Testis (tissue), 3 donors: ENCODE data around the gene PCIF1. TPM values are rescaled to one million over a fixed set of nuclear protein-coding genes. Genes with fewer than 3 reads are reported as not detected.
A peak's percentile ranks its signal among the peaks of the same experiment; 100 is the strongest.

Source experiments
- DNase-seq: peaks from one replicate; pipeline ENCODE4 v3.0.0-alpha.2; 2019
- H3K27ac ChIP-seq, 2 donors: fragments of 200-600 bp; sonication (generic); one replicate each; pipeline ENCODE4 v1.5.1; 2019
- H3K27me3 ChIP-seq: fragments of 200-600 bp; sonication (generic); one replicate; pipeline ENCODE4 v1.5.1; 2019
- H3K36me3 ChIP-seq: fragments of 200-600 bp; sonication (generic); one replicate; pipeline ENCODE4 v1.5.1; 2017; ENCODE audit warnings: low read depth; ENCODE audit errors: missing control alignments
- H3K4me1 ChIP-seq: fragments of 200-600 bp; sonication (generic); one replicate; pipeline ENCODE4 v1.5.1; 2019
- H3K4me3 ChIP-seq, 2 donors: fragments of 200-600 bp; sonication (generic); one replicate each; pipeline ENCODE4 v1.5.1; 2017 to 2019
- H3K9me3 ChIP-seq: fragments of 200-600 bp; sonication (generic); one replicate; pipeline ENCODE4 v1.5.1; 2017
- POLR2A ChIP-seq: fragments of 450-650 bp; IDR thresholded peaks from one replicate; pipeline ENCODE4 v1.6.1; 2017; ENCODE audit warnings: antibody characterized with exemption, mild to moderate bottlenecking, moderate library complexity
- WGBS, 2 donors: methylation state at CpG; one replicate each; pipeline ENCODE4 v1.1.5; 2018; 5-methylcytosine and 5-hydroxymethylcytosine counted together
- intact Hi-C: fragments of 100-400 bp; cut with DNase I; formaldehyde crosslinking; loops from one replicate; pipeline ENCODE4 v1.15.1; 2023; ENCODE audit warnings: low total_unique reads
- polyA plus RNA-seq: library from polyadenylated mRNA; stranded (reverse); fragments of 350-450 nt; fragmentation: Illumina TruSeq; extraction: RNeasy Lipid Tissue Mini Kit (QIAGEN cat#74804); gene quantifications from one replicate; pipeline ENCODE4 v1.2.3, GENCODE V29; 2014; ENCODE audit warnings: low read depth, low replicate concordance; ENCODE audit not compliant: insufficient read depth
- total RNA-seq, 2 donors: library from RNA; depleted of rRNA; stranded (reverse); fragments of >200 nt; gene quantifications; one replicate each; pipeline ENCODE4 v1.2.3, GENCODE V29; 2016
- TF ChIP-seq, protein P1 (sequence below), 3 experiments: fragments of 450-650 bp in 2 of 3; fragments of 200-600 bp in 1 of 3; sonication (generic) in 1 of 3; IDR thresholded peaks; one replicate each; pipeline ENCODE4 v1.5.1; 2016 to 2019; ENCODE audit warnings: antibody characterized with exemption in 3 of 3, mild to moderate bottlenecking in 2 of 3, moderate library complexity in 1 of 3

Gene PCIF1
- total and polyA plus RNA-seq, 3 donors from 2014 or later, result 39.3 to 48.7 (median 39.4) TPM

DNA sequence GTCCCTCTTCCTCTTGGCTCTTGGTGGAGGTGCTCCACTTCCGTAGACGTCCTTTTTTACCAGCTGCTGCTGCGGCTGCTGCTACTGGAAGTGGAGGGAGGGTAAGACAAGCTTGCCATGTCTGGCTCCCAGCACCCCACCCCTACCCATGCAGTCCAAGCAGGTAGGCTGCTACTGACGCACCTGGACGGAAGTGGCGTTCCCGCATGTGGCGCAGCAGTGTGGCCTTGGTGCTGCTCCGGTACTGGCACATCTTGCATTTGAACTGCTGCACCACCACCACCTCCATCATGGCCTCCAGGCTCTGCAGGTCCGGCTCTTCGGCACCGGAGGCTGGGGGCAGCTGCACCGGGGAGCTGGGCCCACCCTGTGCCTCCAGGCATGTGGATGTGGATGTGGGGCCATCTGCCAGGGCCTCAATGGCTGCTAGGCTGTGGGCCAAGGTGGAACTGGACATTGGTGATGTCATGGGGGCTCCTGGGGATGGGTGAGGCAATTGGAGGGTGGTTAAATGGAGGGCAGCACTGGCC is 33.1 kb downstream of the PCIF1 start:
- Histone ChIP-seq H3K9me3 (no peaks in the 10 kb centered on the region), H3K4me3 (no peak overlapping the region), H3K27me3 (no peaks in the 10 kb centered on the region), H3K36me3 (no peaks in the 10 kb centered on the region), H3K27ac (no peak overlapping the region), H3K4me1 (peaks cover 14% of the 10 kb centered on the region)
- DNase-seq, result no peak
- intact Hi-C loops, result loop anchor here (10.0 kb wide), 1 partner anchor 153 kb away; the partner anchor contains the start of gene UBE2C
- TF ChIP-seq, protein P1, sequence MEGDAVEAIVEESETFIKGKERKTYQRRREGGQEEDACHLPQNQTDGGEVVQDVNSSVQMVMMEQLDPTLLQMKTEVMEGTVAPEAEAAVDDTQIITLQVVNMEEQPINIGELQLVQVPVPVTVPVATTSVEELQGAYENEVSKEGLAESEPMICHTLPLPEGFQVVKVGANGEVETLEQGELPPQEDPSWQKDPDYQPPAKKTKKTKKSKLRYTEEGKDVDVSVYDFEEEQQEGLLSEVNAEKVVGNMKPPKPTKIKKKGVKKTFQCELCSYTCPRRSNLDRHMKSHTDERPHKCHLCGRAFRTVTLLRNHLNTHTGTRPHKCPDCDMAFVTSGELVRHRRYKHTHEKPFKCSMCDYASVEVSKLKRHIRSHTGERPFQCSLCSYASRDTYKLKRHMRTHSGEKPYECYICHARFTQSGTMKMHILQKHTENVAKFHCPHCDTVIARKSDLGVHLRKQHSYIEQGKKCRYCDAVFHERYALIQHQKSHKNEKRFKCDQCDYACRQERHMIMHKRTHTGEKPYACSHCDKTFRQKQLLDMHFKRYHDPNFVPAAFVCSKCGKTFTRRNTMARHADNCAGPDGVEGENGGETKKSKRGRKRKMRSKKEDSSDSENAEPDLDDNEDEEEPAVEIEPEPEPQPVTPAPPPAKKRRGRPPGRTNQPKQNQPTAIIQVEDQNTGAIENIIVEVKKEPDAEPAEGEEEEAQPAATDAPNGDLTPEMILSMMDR (IDR thresholded peaks at IDR 0.05), result no peak
- TF ChIP-seq POLR2A, result no peak
- WGBS, 2 donors, result 95 to 98% methylated on average over 9 to 12 of the region's 13 CpGs

DNA sequence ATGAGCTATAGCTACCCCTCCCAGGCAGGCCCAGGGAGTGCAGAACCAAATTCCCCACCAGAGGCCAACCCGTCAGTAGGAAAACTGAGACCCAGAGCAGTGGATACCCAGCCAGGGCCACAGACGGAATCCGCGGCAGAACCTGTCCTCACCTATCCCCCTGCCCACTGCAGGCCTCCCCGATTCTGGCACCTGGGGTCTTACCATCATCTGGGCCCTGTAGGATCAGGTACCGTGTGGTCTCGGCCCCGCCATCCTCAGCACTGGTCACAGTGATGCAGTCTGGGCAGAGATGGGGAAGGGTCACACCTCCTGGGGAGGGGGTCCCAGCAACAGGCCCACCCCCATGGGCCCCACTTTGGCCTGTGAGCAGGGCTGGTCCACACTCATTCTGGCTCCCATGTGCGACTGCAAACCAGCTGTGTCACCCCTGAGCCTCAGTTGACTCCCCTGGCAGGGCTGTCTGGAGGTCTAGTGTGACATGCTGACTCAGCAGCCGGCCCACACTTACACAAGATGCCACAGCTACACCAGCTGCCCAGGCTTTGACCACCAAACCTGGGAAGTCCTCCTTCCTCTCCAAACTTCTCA is 33.7 kb downstream of the PCIF1 start:
- Histone ChIP-seq H3K4me1 (peaks cover 14% of the 10 kb centered on the region), H3K4me3 (no peak overlapping the region), H3K27ac (no peak overlapping the region), H3K27me3 (no peaks in the 10 kb centered on the region), H3K36me3 (no peaks in the 10 kb centered on the region), H3K9me3 (no peaks in the 10 kb centered on the region)
- no peak for DNase-seq
- WGBS, 2 donors, result 90 to 94% methylated on average over 6 to 10 of the region's 10 CpGs
- intact Hi-C loops, result loop anchor here (10.0 kb wide), 1 partner anchor 153 kb away; the partner anchor contains the start of gene UBE2C
- TF ChIP-seq, protein P1 (IDR thresholded peaks at IDR 0.05), result no peak
- TF ChIP-seq POLR2A, result no peak

DNA sequence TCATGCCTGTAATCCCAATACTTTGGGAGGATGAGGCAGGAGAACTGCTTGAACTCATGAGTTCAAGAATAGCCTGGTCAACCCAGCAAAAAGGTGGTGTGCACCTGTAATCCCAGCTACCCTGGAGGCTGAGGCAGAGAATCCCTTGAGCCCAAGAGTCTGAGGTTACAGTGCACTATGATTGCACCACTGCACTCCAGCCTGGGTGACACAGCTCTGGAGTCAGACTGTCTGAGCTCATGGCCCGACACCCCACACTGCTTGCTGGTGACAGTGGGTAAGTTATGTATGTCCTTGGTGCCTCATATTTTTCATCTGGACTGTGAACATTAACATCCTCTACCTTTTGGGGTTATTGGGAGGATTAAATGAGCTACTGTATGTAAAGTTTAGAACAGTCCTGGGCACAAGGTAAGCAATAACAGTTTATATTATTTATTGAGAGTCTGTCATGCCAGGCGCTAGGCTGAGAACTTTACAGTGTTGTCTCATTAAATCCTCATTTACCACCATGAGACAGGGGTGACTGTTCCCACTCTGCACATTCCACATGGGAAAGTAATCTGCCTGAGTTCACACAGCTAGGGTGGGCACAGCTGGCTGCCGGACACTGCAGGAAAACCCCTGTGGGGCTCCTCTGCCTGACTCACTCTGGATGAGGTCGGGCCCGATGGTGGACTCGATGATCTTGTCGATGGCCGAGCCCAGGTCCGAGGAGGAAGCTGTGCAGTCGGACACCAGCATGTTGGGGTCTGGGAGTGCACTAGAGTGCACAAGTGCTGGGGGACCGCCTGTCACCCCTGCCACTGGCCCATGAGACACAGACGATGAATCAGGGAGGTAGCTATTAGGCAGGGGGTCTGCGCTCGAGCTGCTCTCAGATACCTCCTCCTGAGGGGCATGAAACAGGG is 34.6 kb downstream of the PCIF1 start:
- 79 to 82% methylated on average over 12 to 14 of the region's 14 CpGs for WGBS, 2 donors
- DNase-seq, result no peak
- TF ChIP-seq, protein P1 (IDR thresholded peaks at IDR 0.05), result no peak
- TF ChIP-seq POLR2A, result no peak
- peaks cover 14% of the 10 kb centered on the region for H3K4me1 ChIP-seq
- no peak overlapping the region for H3K27ac ChIP-seq
- no peaks in the 10 kb centered on the region for H3K36me3 ChIP-seq
- H3K27me3 ChIP-seq, result no peaks in the 10 kb centered on the region
- no peak overlapping the region for H3K4me3 ChIP-seq
- no peaks in the 10 kb centered on the region for H3K9me3 ChIP-seq
- intact Hi-C loops, result loop anchor here (10.0 kb wide), 1 partner anchor 154 kb away; the partner anchor contains the start of gene UBE2C

DNA sequence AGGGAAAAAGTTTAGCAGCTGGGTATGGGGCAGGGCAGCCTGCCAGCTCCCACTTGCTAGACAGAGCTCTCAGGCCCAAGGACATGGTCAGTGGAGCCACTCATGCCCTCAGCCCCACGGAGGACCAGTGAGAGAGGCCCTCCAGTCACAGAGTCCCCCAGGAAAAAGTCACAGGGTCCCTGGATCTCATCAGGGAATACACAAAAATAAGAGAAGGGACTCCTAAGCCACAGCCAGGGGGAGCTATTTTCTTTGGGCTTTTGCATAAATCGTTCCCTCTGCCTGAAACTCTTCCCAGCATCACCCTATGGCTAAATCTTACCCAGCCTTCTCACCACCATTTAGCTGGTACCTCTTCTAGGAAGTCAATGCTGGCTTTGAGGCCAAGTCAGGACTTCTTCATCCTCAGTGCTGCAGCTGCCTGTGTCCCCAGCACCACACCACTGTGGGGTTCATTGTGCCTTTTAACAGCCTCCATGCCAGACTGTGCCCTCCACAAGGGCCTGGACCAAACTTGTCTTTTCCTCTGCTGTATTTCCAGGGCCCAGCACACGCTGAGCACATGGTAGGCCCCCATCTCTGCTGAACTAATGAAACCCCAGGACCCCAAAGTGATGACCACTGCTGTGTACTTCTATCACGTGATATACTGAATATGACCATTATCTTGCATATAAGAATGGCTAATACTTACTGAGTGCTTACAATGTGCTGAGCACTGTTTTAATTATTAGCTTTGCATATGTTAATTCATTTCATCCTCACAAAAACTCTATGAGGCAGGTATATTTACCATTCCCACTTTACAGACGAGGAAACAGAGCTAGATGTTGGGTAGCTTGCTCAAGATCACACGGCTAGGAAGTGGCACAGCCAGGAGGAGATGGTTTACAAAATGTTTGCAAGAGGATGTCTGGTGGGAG is 35.5 kb downstream of the PCIF1 start:
- peaks cover 14% of the 10 kb centered on the region for H3K4me1 ChIP-seq
- no peak for TF ChIP-seq POLR2A
- TF ChIP-seq, protein P1 (IDR thresholded peaks at IDR 0.05), result peak; percentile 24 to 60 (median 49)
- H3K9me3 ChIP-seq, result no peaks in the 10 kb centered on the region
- no peaks in the 10 kb centered on the region for H3K27me3 ChIP-seq
- 37 to 45% methylated on average over 5 to 6 of the region's 6 CpGs for WGBS, 2 donors
- intact Hi-C loops, result loop anchor here (10.0 kb wide), 1 partner anchor 155 kb away; the partner anchor contains the start of gene UBE2C
- H3K27ac ChIP-seq, result peak overlapping the region; percentile 97 to 99
- no peaks in the 10 kb centered on the region for H3K36me3 ChIP-seq
- peak; percentile 62 for DNase-seq
- H3K4me3 ChIP-seq, result no peak overlapping the region
